ENCODE measurements around the gene MTERF2. TPM values are rescaled to one million over a fixed set of nuclear protein-coding genes. Genes with fewer than 3 reads are reported as not detected.

The MTERF2 gene
- total RNA-seq, 1 donor from 2014 or later, result 7.7 TPM

- no peak overlapping the region for H3K4me3 Mint-ChIP-seq (ENCODE audit: unreplicated experiment)
- no peak for DNase-seq (ENCODE audit: low spot score)
- H3K27ac Mint-ChIP-seq (ENCODE audit: unreplicated experiment), result no peak overlapping the region
- no peaks in the 10 kb centered on the region for H3K4me1 Mint-ChIP-seq (ENCODE audit: unreplicated experiment)
- peaks cover 1% of the 10 kb centered on the region for H3K27me3 Mint-ChIP-seq (ENCODE audit: unreplicated experiment)
- no peaks in the 10 kb centered on the region for H3K9me3 Mint-ChIP-seq (ENCODE audit: unreplicated experiment)
- peaks cover 1% of the 10 kb centered on the region for H3K36me3 Mint-ChIP-seq (ENCODE audit: low read depth, unreplicated experiment)
- no peak for TF ChIP-seq CTCF (IDR thresholded peaks at IDR 0.05; ENCODE audit: unreplicated experiment)
Observed at GRCh38 chr12:106975993-106976658, 10.8 kb downstream of the MTERF2 start.

- no peak for TF ChIP-seq CTCF (IDR thresholded peaks at IDR 0.05; ENCODE audit: unreplicated experiment)
- DNase-seq (ENCODE audit: low spot score), result no peak
- no peak overlapping the region for H3K4me3 Mint-ChIP-seq (ENCODE audit: unreplicated experiment)
- no peak overlapping the region for H3K27ac Mint-ChIP-seq (ENCODE audit: unreplicated experiment)
- H3K9me3 Mint-ChIP-seq (ENCODE audit: unreplicated experiment), result no peaks in the 10 kb centered on the region
- H3K27me3 Mint-ChIP-seq (ENCODE audit: unreplicated experiment), result no peaks in the 10 kb centered on the region
- H3K4me1 Mint-ChIP-seq (ENCODE audit: unreplicated experiment), result no peaks in the 10 kb centered on the region
- peaks cover 6% of the 10 kb centered on the region for H3K36me3 Mint-ChIP-seq (ENCODE audit: low read depth, unreplicated experiment)
Observed at GRCh38 chr12:106975098-106975497, 11.8 kb downstream of the MTERF2 start.

DNA sequence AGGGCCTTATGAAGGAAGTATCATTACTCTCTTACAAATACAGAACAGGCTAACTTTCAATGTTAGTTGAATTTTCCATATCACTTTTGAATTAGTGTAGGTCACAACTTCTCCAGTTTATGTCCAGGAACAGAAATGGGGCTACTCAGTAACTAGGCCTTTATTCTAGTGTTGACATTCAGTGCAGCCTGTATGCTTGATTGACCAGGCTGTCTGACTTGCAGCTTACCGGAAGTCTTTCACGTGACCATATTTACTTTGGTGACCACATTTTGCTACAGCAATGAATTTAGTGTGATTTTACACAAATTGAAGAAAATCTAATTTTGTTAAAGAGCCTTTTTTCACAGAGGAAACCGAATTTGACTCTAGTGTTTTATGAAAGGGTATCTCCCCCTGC, 12.4 kb downstream of the MTERF2 start:
- DNase-seq (ENCODE audit: low spot score), result no peak
- H3K27me3 Mint-ChIP-seq (ENCODE audit: unreplicated experiment), result no peaks in the 10 kb centered on the region
- H3K9me3 Mint-ChIP-seq (ENCODE audit: unreplicated experiment), result no peaks in the 10 kb centered on the region
- H3K27ac Mint-ChIP-seq (ENCODE audit: unreplicated experiment), result no peak overlapping the region
- no peak for TF ChIP-seq CTCF (IDR thresholded peaks at IDR 0.05; ENCODE audit: unreplicated experiment)
- no peak overlapping the region for H3K4me3 Mint-ChIP-seq (ENCODE audit: unreplicated experiment)
- no peaks in the 10 kb centered on the region for H3K4me1 Mint-ChIP-seq (ENCODE audit: unreplicated experiment)
- H3K36me3 Mint-ChIP-seq (ENCODE audit: low read depth, unreplicated experiment), result peaks cover 6% of the 10 kb centered on the region

DNA sequence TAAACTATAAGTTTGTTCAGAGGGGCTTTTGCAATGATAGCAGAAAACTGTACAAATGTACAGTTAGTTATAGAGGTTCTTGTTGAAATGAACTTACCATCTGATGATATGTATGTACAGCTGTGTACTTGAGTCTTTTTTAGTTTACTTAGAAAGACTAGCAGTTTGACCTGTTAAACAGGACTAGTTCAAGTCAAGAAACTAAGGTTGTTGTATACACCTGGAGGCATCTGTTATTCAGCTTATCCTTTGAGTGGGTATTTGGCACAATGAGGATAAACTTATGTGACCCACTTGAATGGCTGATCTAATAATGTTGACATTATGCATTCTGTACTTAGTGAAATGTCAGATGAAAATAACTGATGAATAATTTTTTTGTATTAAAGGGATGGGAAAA, 13.4 kb downstream of the MTERF2 start:
- Mint-ChIP-seq H3K4me3 (ENCODE audit: unreplicated experiment) (no peak overlapping the region), H3K36me3 (ENCODE audit: low read depth, unreplicated experiment) (peaks cover 6% of the 10 kb centered on the region), H3K9me3 (ENCODE audit: unreplicated experiment) (no peaks in the 10 kb centered on the region), H3K27ac (ENCODE audit: unreplicated experiment) (no peak overlapping the region), H3K27me3 (ENCODE audit: unreplicated experiment) (no peaks in the 10 kb centered on the region), H3K4me1 (ENCODE audit: unreplicated experiment) (no peaks in the 10 kb centered on the region)
- no peak for TF ChIP-seq CTCF (IDR thresholded peaks at IDR 0.05; ENCODE audit: unreplicated experiment)
- DNase-seq (ENCODE audit: low spot score), result no peak

- H3K9me3 Mint-ChIP-seq (ENCODE audit: unreplicated experiment), result no peaks in the 10 kb centered on the region
- no peak for TF ChIP-seq CTCF (IDR thresholded peaks at IDR 0.05; ENCODE audit: unreplicated experiment)
- H3K27me3 Mint-ChIP-seq (ENCODE audit: unreplicated experiment), result no peaks in the 10 kb centered on the region
- peak overlapping the region; percentile 73 for H3K4me3 Mint-ChIP-seq (ENCODE audit: unreplicated experiment)
- DNase-seq (ENCODE audit: low spot score), result no peak
- H3K4me1 Mint-ChIP-seq (ENCODE audit: unreplicated experiment), result no peaks in the 10 kb centered on the region
- H3K36me3 Mint-ChIP-seq (ENCODE audit: low read depth, unreplicated experiment), result peaks cover 10% of the 10 kb centered on the region
- H3K27ac Mint-ChIP-seq (ENCODE audit: unreplicated experiment), result no peak overlapping the region
Observed at GRCh38 chr12:106971065-106971464, 15.9 kb downstream of the MTERF2 start.
